ENCODE measurements around the gene MAN1C1.

DNA sequence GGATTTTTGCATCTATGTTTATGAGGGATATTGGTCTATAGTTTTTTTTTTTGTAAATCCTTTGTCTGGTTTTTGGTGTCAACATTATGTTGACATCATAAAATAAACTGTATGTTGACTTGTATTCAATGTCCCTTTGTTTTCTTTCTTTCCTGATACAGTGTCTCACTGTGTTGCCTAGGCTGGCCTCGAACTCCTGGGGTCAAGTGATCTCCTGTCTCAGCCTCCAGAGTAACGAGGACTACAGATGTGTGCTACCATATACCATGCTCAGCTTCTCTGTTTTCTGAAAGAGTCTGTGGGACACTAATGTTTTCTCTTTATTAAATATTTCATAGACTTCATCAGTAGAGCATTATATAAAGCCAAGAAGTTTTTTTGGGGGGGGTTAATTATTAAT is 18.3 kb downstream of the MAN1C1 start:
- TF ChIP-seq ZNF274 (IDR thresholded peaks at IDR 0.05; ENCODE audit: low read depth, low read length) (no peak), YY1 (IDR thresholded peaks at IDR 0.05; ENCODE audit: insufficient read depth, insufficient read length) (no peak)

Measured in NT2/D1 (cell line).